Duodenal mucosa (tissue), 2 donors: ENCODE measurements around the gene EPHA8.
A peak's percentile ranks its signal among the peaks of the same experiment; 100 is the strongest.

ENCODE experiments used
- H3K27ac ChIP-seq: one replicate; pipeline ENCODE4 v1.7.0; 2013; ENCODE audit warnings: low read depth, low read length
- H3K27me3 ChIP-seq, 2 donors: one replicate each; pipeline ENCODE4 v1.7.0; 2013; ENCODE audit warnings: low read length in 2 of 2, control low read depth in 1 of 2; ENCODE audit not compliant: insufficient read depth in 2 of 2, control insufficient read depth in 1 of 2
- H3K36me3 ChIP-seq, 2 donors: one replicate each; pipeline ENCODE4 v1.7.0; 2013; ENCODE audit warnings: low read length in 2 of 2, control low read depth in 1 of 2; ENCODE audit not compliant: insufficient read depth in 2 of 2, control insufficient read depth in 1 of 2
- H3K4me1 ChIP-seq, 2 donors: one replicate each; pipeline ENCODE4 v1.7.0; 2013; ENCODE audit warnings: low read length in 2 of 2, control low read depth in 1 of 2; ENCODE audit not compliant: insufficient read depth in 2 of 2, control insufficient read depth in 1 of 2
- H3K4me3 ChIP-seq, 2 donors: one replicate each; pipeline ENCODE4 v1.7.0; 2013; ENCODE audit warnings: low read length in 2 of 2, low read depth in 1 of 2
- H3K9ac ChIP-seq, 2 donors: one replicate each; pipeline ENCODE4 v1.7.0; 2013; ENCODE audit warnings: low read length in 2 of 2, low read depth in 1 of 2
- H3K9me3 ChIP-seq, 2 donors: one replicate each; pipeline ENCODE4 v1.7.0; 2013; ENCODE audit warnings: low read length in 2 of 2, control low read depth in 1 of 2; ENCODE audit not compliant: control insufficient read depth in 1 of 2

EPHA8 gene

DNA sequence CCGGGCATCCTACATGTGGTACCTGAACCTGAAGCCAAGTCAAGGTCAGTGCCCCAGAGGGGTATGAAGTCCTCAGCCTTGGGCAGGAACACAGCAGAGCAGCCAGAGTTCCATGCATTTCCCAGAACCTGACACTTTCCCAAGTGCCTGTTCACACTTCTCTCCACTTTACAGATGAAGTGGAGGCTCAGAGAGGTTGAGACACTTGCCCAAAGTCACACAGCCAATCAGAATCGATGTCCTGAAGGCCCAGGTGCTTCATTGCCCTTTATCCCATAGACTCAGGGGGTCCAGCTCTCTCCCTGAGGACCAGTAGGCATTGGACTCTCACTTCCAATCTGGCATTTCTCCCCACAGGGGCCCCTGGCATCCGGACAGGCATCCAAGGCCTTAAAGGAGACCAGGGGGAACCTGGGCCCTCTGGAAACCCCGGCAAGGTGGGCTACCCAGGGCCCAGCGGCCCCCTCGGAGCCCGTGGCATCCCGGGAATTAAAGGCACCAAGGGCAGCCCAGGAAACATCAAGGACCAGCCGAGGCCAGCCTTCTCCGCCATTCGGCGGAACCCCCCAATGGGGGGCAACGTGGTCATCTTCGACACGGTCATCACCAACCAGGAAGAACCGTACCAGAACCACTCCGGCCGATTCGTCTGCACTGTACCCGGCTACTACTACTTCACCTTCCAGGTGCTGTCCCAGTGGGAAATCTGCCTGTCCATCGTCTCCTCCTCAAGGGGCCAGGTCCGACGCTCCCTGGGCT, 75.4 kb downstream of the EPHA8 start:
- no peaks in the 10 kb centered on the region for H3K36me3 ChIP-seq
- no peak overlapping the region for H3K27ac ChIP-seq
- peaks cover 0 to 3% of the 10 kb centered on the region in 2 donors for H3K4me1 ChIP-seq
- H3K9me3 ChIP-seq, result no peaks in the 10 kb centered on the region
- H3K4me3 ChIP-seq, result no peak overlapping the region
- no peak overlapping the region for H3K9ac ChIP-seq
- H3K27me3 ChIP-seq, result peaks cover 0 to 4% of the 10 kb centered on the region in 2 donors

DNA sequence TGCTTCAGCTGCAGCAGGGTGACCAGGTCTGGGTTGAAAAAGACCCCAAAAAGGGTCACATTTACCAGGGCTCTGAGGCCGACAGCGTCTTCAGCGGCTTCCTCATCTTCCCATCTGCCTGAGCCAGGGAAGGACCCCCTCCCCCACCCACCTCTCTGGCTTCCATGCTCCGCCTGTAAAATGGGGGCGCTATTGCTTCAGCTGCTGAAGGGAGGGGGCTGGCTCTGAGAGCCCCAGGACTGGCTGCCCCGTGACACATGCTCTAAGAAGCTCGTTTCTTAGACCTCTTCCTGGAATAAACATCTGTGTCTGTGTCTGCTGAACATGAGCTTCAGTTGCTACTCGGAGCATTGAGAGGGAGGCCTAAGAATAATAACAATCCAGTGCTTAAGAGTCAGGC, 76.0 kb downstream of the EPHA8 start:
- Histone ChIP-seq H3K36me3 (no peaks in the 10 kb centered on the region), H3K9ac (no peak overlapping the region), H3K27me3 (peaks cover 0 to 4% of the 10 kb centered on the region in 2 donors), H3K4me1 (peaks cover 0 to 3% of the 10 kb centered on the region in 2 donors), H3K27ac (no peak overlapping the region), H3K9me3 (no peaks in the 10 kb centered on the region), H3K4me3 (no peak overlapping the region)

DNA sequence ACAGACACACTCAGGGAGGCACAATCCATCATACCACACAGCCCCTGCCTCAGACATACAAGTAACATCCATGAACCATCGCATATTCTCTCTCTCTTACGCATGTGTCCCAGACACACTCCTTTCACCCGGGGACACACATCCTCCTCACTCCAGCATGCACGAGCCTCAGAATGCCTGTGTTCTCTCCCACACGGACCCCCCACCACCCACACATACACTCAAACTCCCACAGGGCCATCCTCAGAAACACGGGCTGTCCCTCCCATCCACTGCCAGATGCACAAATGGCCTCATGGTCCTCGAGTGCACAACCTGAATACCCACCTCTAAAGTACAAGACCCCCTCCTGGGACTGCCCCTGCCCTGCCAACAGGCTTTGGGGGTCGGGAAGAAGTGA, 78.0 kb downstream of the EPHA8 start:
- H3K27ac ChIP-seq, result no peak overlapping the region
- no peak overlapping the region for H3K4me3 ChIP-seq
- H3K27me3 ChIP-seq, result no peaks in the 10 kb centered on the region

DNA sequence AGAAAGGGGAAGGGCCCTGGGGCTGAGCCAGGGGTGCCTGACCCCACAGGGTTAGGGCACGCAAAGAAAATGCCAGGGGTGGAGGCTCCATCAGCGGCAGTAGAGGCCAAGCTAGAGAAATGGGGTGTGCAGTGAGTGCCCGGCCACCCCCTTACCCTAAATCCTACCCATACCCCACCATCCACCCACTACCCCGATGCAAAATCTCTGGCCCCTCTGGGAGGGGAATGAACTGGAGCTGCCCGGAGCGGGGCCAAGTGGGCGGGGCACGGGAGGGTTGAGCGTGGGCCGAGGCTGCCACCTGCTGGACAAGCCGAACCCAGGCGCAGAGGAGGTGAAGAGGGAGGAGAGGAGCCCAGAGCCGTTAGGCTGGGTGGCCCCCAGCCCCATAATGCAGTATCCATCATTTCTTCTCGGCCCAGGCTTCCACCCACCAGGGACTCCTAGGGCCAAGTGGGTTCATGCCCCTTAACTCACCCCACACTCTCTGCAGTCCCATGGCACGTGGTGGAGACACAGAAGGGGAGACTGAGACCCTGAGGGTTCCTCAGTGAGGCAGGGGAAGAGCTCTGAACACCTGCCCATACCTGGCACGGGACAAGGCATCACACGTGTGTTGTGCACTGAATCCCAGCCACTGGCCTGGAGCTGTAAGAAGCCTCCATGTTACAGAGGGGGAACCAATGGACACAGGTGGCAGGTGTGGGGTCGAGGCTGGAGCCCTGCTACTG, 78.8 kb downstream of the EPHA8 start:
- no peaks in the 10 kb centered on the region for H3K9me3 ChIP-seq
- H3K9ac ChIP-seq, result no peak overlapping the region
- no peaks in the 10 kb centered on the region for H3K36me3 ChIP-seq
- no peak overlapping the region for H3K27ac ChIP-seq
- H3K4me3 ChIP-seq, result no peak overlapping the region
- no peaks in the 10 kb centered on the region for H3K27me3 ChIP-seq
- peaks cover 0 to 3% of the 10 kb centered on the region in 2 donors for H3K4me1 ChIP-seq

More for the DNA sequence above, 78.0 kb downstream of the EPHA8 start:
- H3K4me1 ChIP-seq, result peaks cover 0 to 3% of the 10 kb centered on the region in 2 donors
- no peak overlapping the region for H3K9ac ChIP-seq
- no peaks in the 10 kb centered on the region for H3K9me3 ChIP-seq
- H3K36me3 ChIP-seq, result no peaks in the 10 kb centered on the region

DNA sequence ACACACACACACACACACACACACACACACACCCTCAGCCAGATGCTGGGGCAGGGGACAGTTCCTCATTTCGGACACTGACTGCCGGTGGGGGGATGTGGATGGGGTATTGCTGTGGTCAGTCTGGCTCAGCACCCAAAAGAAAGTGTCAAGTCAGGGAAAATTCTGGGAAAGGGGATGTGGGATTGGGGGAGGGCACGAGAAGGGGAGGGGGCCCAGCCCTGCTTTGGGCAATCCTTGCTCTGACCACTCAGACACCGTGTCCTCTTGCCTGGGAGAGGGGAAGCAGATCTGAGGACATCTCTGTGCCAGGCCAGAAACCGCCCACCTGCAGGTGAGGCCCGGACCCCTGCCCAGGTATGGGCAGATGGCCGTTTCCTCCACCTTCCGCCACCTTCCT, 80.1 kb downstream of the EPHA8 start, which contains the start of gene C1QC:
Gene C1QC (plus strand): TSS at position 253 of the 400 bp plus-strand sequence. CDS start 391 bp downstream, outside the sequence.
- H3K4me1 ChIP-seq, result peaks cover 0 to 3% of the 10 kb centered on the region in 2 donors
- no peak within 1 kb of the TSS for H3K9ac ChIP-seq
- H3K4me3 ChIP-seq, result peak within 1 kb of the TSS; percentile 21 to 24
- no peak within 1 kb of the TSS for H3K27ac ChIP-seq
- no peaks in the 10 kb centered on the region for H3K27me3 ChIP-seq
- no peaks in the 10 kb centered on the region for H3K9me3 ChIP-seq
- no peaks in the 10 kb centered on the region for H3K36me3 ChIP-seq

DNA sequence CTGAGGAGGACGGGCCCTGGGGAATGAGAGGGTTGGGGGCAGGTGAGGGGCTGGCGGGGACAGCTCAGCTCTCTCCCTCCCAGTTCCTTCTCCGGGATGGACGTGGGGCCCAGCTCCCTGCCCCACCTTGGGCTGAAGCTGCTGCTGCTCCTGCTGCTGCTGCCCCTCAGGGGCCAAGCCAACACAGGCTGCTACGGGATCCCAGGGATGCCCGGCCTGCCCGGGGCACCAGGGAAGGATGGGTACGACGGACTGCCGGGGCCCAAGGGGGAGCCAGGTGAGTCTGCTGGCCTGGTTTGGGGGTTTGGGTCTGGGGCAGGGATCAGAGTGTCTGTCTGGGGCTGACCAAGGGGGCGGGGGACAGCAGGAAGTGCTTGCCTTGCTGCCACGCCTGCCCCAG, 80.6 kb downstream of the EPHA8 start:
- H3K9me3 ChIP-seq, result no peaks in the 10 kb centered on the region
- peak overlapping the region; percentile 21 to 24 for H3K4me3 ChIP-seq
- H3K36me3 ChIP-seq, result no peaks in the 10 kb centered on the region
- H3K4me1 ChIP-seq, result peaks cover 0 to 3% of the 10 kb centered on the region in 2 donors
- no peak overlapping the region for H3K27ac ChIP-seq
- H3K9ac ChIP-seq, result no peak overlapping the region
- peaks cover 0 to 2% of the 10 kb centered on the region in 2 donors for H3K27me3 ChIP-seq

DNA sequence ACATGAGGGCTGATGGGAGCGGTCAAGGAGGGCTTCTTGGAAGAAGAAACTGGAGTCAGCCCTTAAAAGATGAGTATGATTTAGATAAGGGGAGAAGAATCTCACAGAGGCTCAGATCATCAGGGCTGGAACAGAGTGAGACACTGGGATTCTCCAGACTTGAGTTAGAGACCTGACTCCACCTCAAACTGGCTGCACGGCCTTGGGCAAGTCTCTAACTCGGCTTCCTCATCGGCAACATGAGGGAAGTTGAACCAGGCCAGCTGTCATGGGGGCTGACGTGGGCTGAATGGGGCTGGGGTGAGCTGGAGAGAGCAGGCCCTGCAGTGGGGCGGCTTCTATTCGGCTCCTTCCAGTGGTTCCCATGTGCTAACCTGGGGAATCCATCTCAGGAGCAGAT, 82.6 kb downstream of the EPHA8 start:
- no peak overlapping the region for H3K9ac ChIP-seq
- H3K4me3 ChIP-seq, result peak overlapping the region in 1 of 2 donors; percentile 34
- H3K27me3 ChIP-seq, result peaks cover 0 to 5% of the 10 kb centered on the region in 2 donors
- H3K9me3 ChIP-seq, result no peaks in the 10 kb centered on the region
- no peak overlapping the region for H3K27ac ChIP-seq
- H3K4me1 ChIP-seq, result peaks cover 0 to 3% of the 10 kb centered on the region in 2 donors
- H3K36me3 ChIP-seq, result no peaks in the 10 kb centered on the region

DNA sequence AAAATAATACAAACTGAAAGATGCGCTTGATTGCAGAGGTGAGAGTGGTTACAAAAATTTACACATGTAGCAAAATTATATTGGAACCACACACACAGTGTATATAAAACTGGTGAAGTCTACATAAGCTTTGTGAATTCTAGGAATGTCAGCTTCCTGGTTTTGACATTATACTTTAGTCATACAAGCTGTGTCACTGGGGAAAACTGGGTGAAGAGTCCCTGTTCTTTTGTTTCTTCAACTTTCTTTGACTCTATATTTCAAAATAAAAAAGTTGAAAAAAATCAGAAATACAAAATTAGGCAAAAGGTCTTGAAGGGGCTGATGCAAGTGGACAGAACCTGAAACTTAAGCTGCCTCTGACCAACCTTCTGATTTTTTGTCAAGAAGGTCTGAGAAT, 83.1 kb downstream of the EPHA8 start:
- Histone ChIP-seq H3K4me3 (no peak overlapping the region), H3K4me1 (no peaks in the 10 kb centered on the region), H3K27me3 (peaks cover 0 to 5% of the 10 kb centered on the region in 2 donors), H3K27ac (no peak overlapping the region), H3K36me3 (no peaks in the 10 kb centered on the region), H3K9me3 (no peaks in the 10 kb centered on the region), H3K9ac (no peak overlapping the region)

DNA sequence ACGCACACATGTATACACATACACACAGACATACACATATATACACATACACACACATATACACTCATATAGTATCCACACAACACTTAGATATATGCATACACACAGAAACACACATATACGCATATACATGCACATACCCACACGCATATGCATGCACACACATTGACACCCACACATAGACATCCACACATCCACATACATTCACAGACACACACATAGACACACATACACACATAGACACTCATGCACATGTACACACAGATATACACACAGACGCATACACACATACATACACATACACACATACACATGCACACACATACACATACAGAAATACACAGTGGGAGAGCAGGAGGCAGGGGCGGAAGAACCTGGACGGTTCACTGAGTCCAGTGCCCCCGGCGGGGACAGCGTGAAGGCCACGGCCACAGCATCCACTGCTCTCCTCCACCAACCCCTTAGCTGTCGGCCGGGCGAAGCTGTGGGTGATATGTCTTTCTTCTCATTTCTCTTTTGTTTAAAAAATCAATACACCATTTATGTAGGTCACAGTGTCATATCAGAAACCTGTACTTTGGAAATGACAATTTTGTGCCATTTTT, 86.9 kb downstream of the EPHA8 start:
- Histone ChIP-seq H3K4me3 (no peak overlapping the region), H3K9me3 (no peaks in the 10 kb centered on the region), H3K9ac (no peak overlapping the region), H3K4me1 (no peaks in the 10 kb centered on the region), H3K36me3 (no peaks in the 10 kb centered on the region), H3K27ac (no peak overlapping the region), H3K27me3 (peaks cover 0 to 5% of the 10 kb centered on the region in 2 donors)
